Suprapubic skin (tissue), 3 donors: ENCODE data around the gene MEIOB.

Source experiments
- CTCF ChIP-seq, 2 donors: fragments of 200-600 bp in 1 of 2; fragments of 450-650 bp in 1 of 2; sonication (generic) in 1 of 2; IDR thresholded peaks; one replicate each; pipeline ENCODE4 v1.5.1; 2016 to 2019; ENCODE audit warnings: antibody characterized with exemption in 2 of 2, mild to moderate bottlenecking in 1 of 2, moderate library complexity in 1 of 2
- EP300 ChIP-seq: sonication (generic); formaldehyde crosslinking; IDR thresholded peaks from one replicate; pipeline ENCODE4 v1.6.1; 2017; ENCODE audit warnings: antibody characterized with exemption
- POLR2A ChIP-seq, 2 donors: fragments of 450-650 bp; IDR thresholded peaks; one replicate each; pipeline ENCODE4 v1.6.1; 2017; ENCODE audit warnings: antibody characterized with exemption in 2 of 2, mild to moderate bottlenecking in 2 of 2, moderate library complexity in 2 of 2

- TF ChIP-seq POLR2A (IDR thresholded peaks at IDR 0.05), result no peak
- TF ChIP-seq CTCF (IDR thresholded peaks at IDR 0.05), result no peak
- no peak for TF ChIP-seq EP300
Measured at GRCh38 chr16:1817276-1817589, 54.7 kb downstream of the MEIOB start.
